Measurements from ENCODE around the gene POT1.

Gene POT1

DNA sequence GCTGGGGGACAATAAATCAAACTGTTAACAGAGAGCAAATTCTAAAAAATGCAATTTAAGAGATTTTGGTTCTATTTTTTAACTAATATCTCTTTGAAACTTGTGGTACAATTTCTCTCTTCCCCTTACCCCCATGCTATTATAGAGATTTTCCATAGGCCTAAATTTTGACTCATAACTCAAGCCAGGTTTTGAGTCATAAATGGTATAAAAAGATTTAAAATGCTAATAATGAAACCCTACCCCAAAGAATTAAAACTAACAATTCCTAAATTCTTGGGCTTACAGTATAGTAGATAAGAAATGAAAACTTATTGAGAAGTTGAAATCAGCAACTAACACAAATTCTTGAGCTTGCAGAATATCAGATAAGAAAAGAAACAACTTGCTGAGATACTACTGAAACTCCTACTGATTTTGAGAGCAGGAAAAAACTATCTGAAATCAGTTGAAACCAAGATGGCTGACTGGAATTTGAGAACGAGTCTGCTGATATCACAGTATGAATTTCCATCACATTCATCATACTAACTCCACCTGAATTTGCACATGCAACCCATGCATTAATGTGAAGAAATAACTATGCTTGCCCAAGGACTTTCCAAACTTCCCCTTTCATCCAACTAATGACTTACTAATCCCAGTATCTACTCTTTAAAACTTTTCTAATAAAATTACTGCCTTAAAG lies 36.3 kb downstream of the POT1 start:
- no peak overlapping the region for H4K5ac ChIP-seq (ENCODE audit: low read length)
- no peak overlapping the region for H3K4me3 ChIP-seq (ENCODE audit: low read length)
- H3K79me2 ChIP-seq (ENCODE audit: control insufficient read depth, insufficient read depth, low read length): no peaks in the 10 kb centered on the region
- no peak overlapping the region for H2BK15ac ChIP-seq (replicated peaks; ENCODE audit: low read depth)
- H3K27ac ChIP-seq (ENCODE audit: low read depth, low read length): no peak overlapping the region
- H3K56ac ChIP-seq (ENCODE audit: low read length): no peak overlapping the region
- H3K4ac ChIP-seq (ENCODE audit: low read depth, low read length): no peak overlapping the region
- H3K79me1 ChIP-seq (ENCODE audit: low read length): no peaks in the 10 kb centered on the region
- no peak overlapping the region for H2AK5ac ChIP-seq (ENCODE audit: low read length)
- no peaks in the 10 kb centered on the region for H3K4me1 ChIP-seq (ENCODE audit: control insufficient read depth, low read depth, low read length)
- H3K36me3 ChIP-seq (ENCODE audit: control insufficient read depth, insufficient read depth, low read length): no peaks in the 10 kb centered on the region
- H3K18ac ChIP-seq (ENCODE audit: low read length): no peak overlapping the region
- H4K8ac ChIP-seq (ENCODE audit: low read depth, low read length): no peak overlapping the region
- no CpG with 5 or more reads among the region's 1 CpG for WGBS (ENCODE audit: extremely low coverage, insufficient coverage, low lambda C conversion rate)
- no peak overlapping the region for H3K23ac ChIP-seq (ENCODE audit: low read length)
- no peak overlapping the region for H2BK120ac ChIP-seq (ENCODE audit: low read depth, low read length)
- no peak overlapping the region for H3K4me2 ChIP-seq (ENCODE audit: low read length)
- no peak overlapping the region for H2BK5ac ChIP-seq (ENCODE audit: low read length)
- H3K9ac ChIP-seq (ENCODE audit: low read length): no peak overlapping the region
- H3K27me3 ChIP-seq (ENCODE audit: insufficient read depth, low read length, poor library complexity): no peaks in the 10 kb centered on the region
- peak; percentile 4 for DNase-seq

DNA sequence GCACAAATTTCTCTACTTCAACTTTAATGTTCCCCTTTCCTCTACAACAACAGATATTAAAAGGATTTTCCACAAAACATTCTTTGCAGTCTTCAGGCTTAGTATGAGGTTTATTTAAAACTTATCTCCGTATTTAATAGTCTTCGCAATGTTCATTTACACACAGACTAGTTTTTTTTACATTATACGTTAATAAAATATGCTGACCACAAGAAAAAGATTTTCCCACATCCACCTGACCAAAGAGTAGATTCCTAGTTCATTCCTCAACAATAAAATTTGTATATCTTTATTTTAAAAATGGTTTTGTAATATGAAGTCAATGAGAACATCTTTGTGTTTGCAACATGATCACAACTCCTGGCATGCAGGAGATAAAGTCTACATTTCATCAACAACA lies 42.4 kb downstream of the POT1 start:
- no peak overlapping the region for H3K4ac ChIP-seq (ENCODE audit: low read depth, low read length)
- no CpG with 5 or more reads among the region's 3 CpGs for WGBS (ENCODE audit: extremely low coverage, insufficient coverage, low lambda C conversion rate)

GRCh38 chr7:124881981-124882380 lies 47.6 kb downstream of the POT1 start:
- Histone ChIP-seq H2BK5ac (ENCODE audit: low read length) (no peak overlapping the region), H3K4me1 (ENCODE audit: control insufficient read depth, low read depth, low read length) (no peaks in the 10 kb centered on the region)

More for the DNA sequence above, 42.4 kb downstream of the POT1 start:
- no peaks in the 10 kb centered on the region for H3K79me2 ChIP-seq (ENCODE audit: control insufficient read depth, insufficient read depth, low read length)
- no peak overlapping the region for H3K4me2 ChIP-seq (ENCODE audit: low read length)
- no peaks in the 10 kb centered on the region for H3K4me1 ChIP-seq (ENCODE audit: control insufficient read depth, low read depth, low read length)
- no peaks in the 10 kb centered on the region for H3K36me3 ChIP-seq (ENCODE audit: control insufficient read depth, insufficient read depth, low read length)
- no peak overlapping the region for H2AK5ac ChIP-seq (ENCODE audit: low read length)
- H2BK15ac ChIP-seq (replicated peaks; ENCODE audit: low read depth): no peak overlapping the region
- H2BK120ac ChIP-seq (ENCODE audit: low read depth, low read length): no peak overlapping the region
- H3K4me3 ChIP-seq (ENCODE audit: low read length): no peak overlapping the region
- H3K27ac ChIP-seq (ENCODE audit: low read depth, low read length): no peak overlapping the region
- no peak overlapping the region for H3K56ac ChIP-seq (ENCODE audit: low read length)
- H3K9ac ChIP-seq (ENCODE audit: low read length): no peak overlapping the region
- no peak overlapping the region for H4K8ac ChIP-seq (ENCODE audit: low read depth, low read length)
- H3K27me3 ChIP-seq (ENCODE audit: insufficient read depth, low read length, poor library complexity): no peaks in the 10 kb centered on the region
- no peak overlapping the region for H2BK5ac ChIP-seq (ENCODE audit: low read length)
- DNase-seq: no peak
- no peak overlapping the region for H3K18ac ChIP-seq (ENCODE audit: low read length)
- H4K5ac ChIP-seq (ENCODE audit: low read length): no peak overlapping the region
- no peak overlapping the region for H3K23ac ChIP-seq (ENCODE audit: low read length)
- no peaks in the 10 kb centered on the region for H3K79me1 ChIP-seq (ENCODE audit: low read length)

GRCh38 chr7:124879771-124880170 lies 49.9 kb downstream of the POT1 start:
- Histone ChIP-seq H3K4ac (ENCODE audit: low read depth, low read length) (no peak overlapping the region), H3K4me3 (ENCODE audit: low read length) (no peak overlapping the region), H4K8ac (ENCODE audit: low read depth, low read length) (no peak overlapping the region), H3K4me1 (ENCODE audit: control insufficient read depth, low read depth, low read length) (no peaks in the 10 kb centered on the region), H3K23ac (ENCODE audit: low read length) (no peak overlapping the region), H3K9ac (ENCODE audit: low read length) (no peak overlapping the region), H3K27me3 (ENCODE audit: insufficient read depth, low read length, poor library complexity) (no peaks in the 10 kb centered on the region), H3K18ac (ENCODE audit: low read length) (no peak overlapping the region), H4K5ac (ENCODE audit: low read length) (no peak overlapping the region), H3K79me1 (ENCODE audit: low read length) (no peaks in the 10 kb centered on the region), H2BK15ac (replicated peaks; ENCODE audit: low read depth) (no peak overlapping the region), H2AK5ac (ENCODE audit: low read length) (no peak overlapping the region), H3K56ac (ENCODE audit: low read length) (no peak overlapping the region), H3K79me2 (ENCODE audit: control insufficient read depth, insufficient read depth, low read length) (no peaks in the 10 kb centered on the region), H2BK120ac (ENCODE audit: low read depth, low read length) (no peak overlapping the region), H2BK5ac (ENCODE audit: low read length) (no peak overlapping the region), H3K27ac (ENCODE audit: low read depth, low read length) (no peak overlapping the region), H3K36me3 (ENCODE audit: control insufficient read depth, insufficient read depth, low read length) (no peaks in the 10 kb centered on the region), H3K4me2 (ENCODE audit: low read length) (no peak overlapping the region)
- DNase-seq: no peak
- 100% methylated on average over 1 of the region's 1 CpG for WGBS (ENCODE audit: extremely low coverage, insufficient coverage, low lambda C conversion rate)

More at GRCh38 chr7:124881981-124882380, 47.6 kb downstream of the POT1 start:
- no peak overlapping the region for H2AK5ac ChIP-seq (ENCODE audit: low read length)
- H3K18ac ChIP-seq (ENCODE audit: low read length): no peak overlapping the region
- no peak overlapping the region for H4K8ac ChIP-seq (ENCODE audit: low read depth, low read length)
- no peaks in the 10 kb centered on the region for H3K79me1 ChIP-seq (ENCODE audit: low read length)
- no peak overlapping the region for H2BK120ac ChIP-seq (ENCODE audit: low read depth, low read length)
- H2BK15ac ChIP-seq (replicated peaks; ENCODE audit: low read depth): no peak overlapping the region
- no peak overlapping the region for H3K4me3 ChIP-seq (ENCODE audit: low read length)
- H3K27me3 ChIP-seq (ENCODE audit: insufficient read depth, low read length, poor library complexity): no peaks in the 10 kb centered on the region
- no peak overlapping the region for H3K56ac ChIP-seq (ENCODE audit: low read length)
- no peak overlapping the region for H3K4me2 ChIP-seq (ENCODE audit: low read length)
- no peak overlapping the region for H3K4ac ChIP-seq (ENCODE audit: low read depth, low read length)
- DNase-seq: no peak
- H3K23ac ChIP-seq (ENCODE audit: low read length): no peak overlapping the region
- no peak overlapping the region for H4K5ac ChIP-seq (ENCODE audit: low read length)
- no peak overlapping the region for H3K27ac ChIP-seq (ENCODE audit: low read depth, low read length)
- no peak overlapping the region for H3K9ac ChIP-seq (ENCODE audit: low read length)
- no peaks in the 10 kb centered on the region for H3K79me2 ChIP-seq (ENCODE audit: control insufficient read depth, insufficient read depth, low read length)
- WGBS (ENCODE audit: extremely low coverage, insufficient coverage, low lambda C conversion rate): no CpG with 5 or more reads among the region's 1 CpG
- no peaks in the 10 kb centered on the region for H3K36me3 ChIP-seq (ENCODE audit: control insufficient read depth, insufficient read depth, low read length)

DNA sequence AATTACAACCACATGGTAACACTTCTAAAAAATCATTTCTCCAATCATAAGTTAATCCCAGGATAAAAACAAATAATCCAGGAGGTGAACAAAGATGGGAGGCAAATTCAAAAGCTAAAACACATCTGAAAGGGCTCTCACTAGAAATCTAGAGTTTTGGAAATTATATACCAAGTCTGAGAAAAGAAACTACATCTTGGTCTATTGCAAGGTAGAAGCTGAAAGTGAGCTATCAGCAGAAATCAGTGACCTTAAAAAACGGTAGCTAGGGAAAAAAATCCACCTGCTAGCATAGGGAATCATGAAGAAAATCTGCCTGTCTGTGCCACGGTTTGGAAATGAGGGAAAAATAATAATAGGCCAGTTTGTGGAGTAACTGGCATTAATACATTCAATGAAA lies 50.5 kb downstream of the POT1 start:
- H2BK15ac ChIP-seq (replicated peaks; ENCODE audit: low read depth): no peak overlapping the region
- H3K27ac ChIP-seq (ENCODE audit: low read depth, low read length): no peak overlapping the region
- H3K79me2 ChIP-seq (ENCODE audit: control insufficient read depth, insufficient read depth, low read length): no peaks in the 10 kb centered on the region
- no peak overlapping the region for H3K9ac ChIP-seq (ENCODE audit: low read length)
- H3K18ac ChIP-seq (ENCODE audit: low read length): no peak overlapping the region
- H3K23ac ChIP-seq (ENCODE audit: low read length): no peak overlapping the region
- no peak overlapping the region for H2AK5ac ChIP-seq (ENCODE audit: low read length)
- H3K36me3 ChIP-seq (ENCODE audit: control insufficient read depth, insufficient read depth, low read length): no peaks in the 10 kb centered on the region
- no peak overlapping the region for H2BK5ac ChIP-seq (ENCODE audit: low read length)
- H3K4me2 ChIP-seq (ENCODE audit: low read length): no peak overlapping the region
- no peak overlapping the region for H3K56ac ChIP-seq (ENCODE audit: low read length)
- DNase-seq: no peak
- no peaks in the 10 kb centered on the region for H3K4me1 ChIP-seq (ENCODE audit: control insufficient read depth, low read depth, low read length)
- H2BK120ac ChIP-seq (ENCODE audit: low read depth, low read length): no peak overlapping the region
- WGBS (ENCODE audit: extremely low coverage, insufficient coverage, low lambda C conversion rate): no CpG with 5 or more reads among the region's 2 CpGs
- no peak overlapping the region for H3K4me3 ChIP-seq (ENCODE audit: low read length)
- H4K5ac ChIP-seq (ENCODE audit: low read length): no peak overlapping the region
- no peak overlapping the region for H3K4ac ChIP-seq (ENCODE audit: low read depth, low read length)
- H3K79me1 ChIP-seq (ENCODE audit: low read length): no peaks in the 10 kb centered on the region
- no peaks in the 10 kb centered on the region for H3K27me3 ChIP-seq (ENCODE audit: insufficient read depth, low read length, poor library complexity)
- no peak overlapping the region for H4K8ac ChIP-seq (ENCODE audit: low read depth, low read length)

- no peak overlapping the region for H2BK120ac ChIP-seq (ENCODE audit: low read depth, low read length)
- H3K79me2 ChIP-seq (ENCODE audit: control insufficient read depth, insufficient read depth, low read length): no peaks in the 10 kb centered on the region
- H2AK5ac ChIP-seq (ENCODE audit: low read length): no peak overlapping the region
- H3K23ac ChIP-seq (ENCODE audit: low read length): no peak overlapping the region
- no peaks in the 10 kb centered on the region for H3K79me1 ChIP-seq (ENCODE audit: low read length)
- H3K18ac ChIP-seq (ENCODE audit: low read length): no peak overlapping the region
- no peaks in the 10 kb centered on the region for H3K27me3 ChIP-seq (ENCODE audit: insufficient read depth, low read length, poor library complexity)
- H4K5ac ChIP-seq (ENCODE audit: low read length): no peak overlapping the region
- H3K9ac ChIP-seq (ENCODE audit: low read length): no peak overlapping the region
- no peak overlapping the region for H3K4ac ChIP-seq (ENCODE audit: low read depth, low read length)
- WGBS (ENCODE audit: extremely low coverage, insufficient coverage, low lambda C conversion rate): no CpG with 5 or more reads among the region's 3 CpGs
- no peak overlapping the region for H3K56ac ChIP-seq (ENCODE audit: low read length)
- H3K27ac ChIP-seq (ENCODE audit: low read depth, low read length): no peak overlapping the region
- H4K8ac ChIP-seq (ENCODE audit: low read depth, low read length): no peak overlapping the region
- H3K4me1 ChIP-seq (ENCODE audit: control insufficient read depth, low read depth, low read length): no peaks in the 10 kb centered on the region
- H3K36me3 ChIP-seq (ENCODE audit: control insufficient read depth, insufficient read depth, low read length): no peaks in the 10 kb centered on the region
- no peak for DNase-seq
- H2BK5ac ChIP-seq (ENCODE audit: low read length): no peak overlapping the region
- H2BK15ac ChIP-seq (replicated peaks; ENCODE audit: low read depth): no peak overlapping the region
- no peak overlapping the region for H3K4me3 ChIP-seq (ENCODE audit: low read length)
- H3K4me2 ChIP-seq (ENCODE audit: low read length): no peak overlapping the region
Observed at GRCh38 chr7:124874644-124875163, 54.9 kb downstream of the POT1 start.

All from mesendoderm (in vitro differentiated cells).